ENCODE measurements around the gene ABCA12. TPM values are rescaled to one million over a fixed set of nuclear protein-coding genes. Genes with fewer than 3 reads are reported as not detected.

ABCA12 gene
- total RNA-seq, 2 donors from 2014 or later = not detected

- no peak overlapping the region for H3K27ac ChIP-seq
- TF ChIP-seq CTCF (IDR thresholded peaks at IDR 0.05) = no peak
- TF ChIP-seq POLR2A (IDR thresholded peaks at IDR 0.05) = no peak
- no peaks in the 10 kb centered on the region for H3K4me1 ChIP-seq
- no peaks in the 10 kb centered on the region for H3K27me3 ChIP-seq
- H3K9me3 ChIP-seq = no peaks in the 10 kb centered on the region
- no peaks in the 10 kb centered on the region for H3K36me3 ChIP-seq (replicated peaks in 1 of 2; ENCODE audit: insufficient read depth in 1 of 2, low read depth in 2 of 2)
- DNase-seq (no peak), ATAC-seq (no peak)
- 75 to 79% methylated on average over 5 of the region's 5 CpGs for WGBS, 2 donors
- no peak overlapping the region for H3K4me3 ChIP-seq
- intact Hi-C loops (cut with DNase I) = no loop called here
Measured at GRCh38 chr2:215084080-215084479, 54.3 kb downstream of the ABCA12 start.

- intact Hi-C loops (cut with DNase I) = no loop called here
Measured at GRCh38 chr2:215083146-215083545, 55.3 kb downstream of the ABCA12 start.

GRCh38 chr2:215082446-215082845 lies 56.0 kb downstream of the ABCA12 start:
- no peak for ATAC-seq
- TF ChIP-seq POLR2A (IDR thresholded peaks at IDR 0.05) (no peak), CTCF (IDR thresholded peaks at IDR 0.05) (no peak)
- H3K4me3 ChIP-seq = no peak overlapping the region
- intact Hi-C loops (cut with DNase I) = no loop called here
- DNase-seq = no peak
- no peaks in the 10 kb centered on the region for H3K9me3 ChIP-seq
- H3K36me3 ChIP-seq (replicated peaks in 1 of 2; ENCODE audit: insufficient read depth in 1 of 2, low read depth in 2 of 2) = no peaks in the 10 kb centered on the region
- no peaks in the 10 kb centered on the region for H3K4me1 ChIP-seq
- H3K27me3 ChIP-seq = no peaks in the 10 kb centered on the region
- no peak overlapping the region for H3K27ac ChIP-seq

More at GRCh38 chr2:215083146-215083545, 55.3 kb downstream of the ABCA12 start:
- no peak overlapping the region for H3K27ac ChIP-seq
- 68 to 71% methylated on average over 4 of the region's 4 CpGs for WGBS, 2 donors
- no peak overlapping the region for H3K4me3 ChIP-seq
- DNase-seq (no peak), ATAC-seq (no peak)
- no peaks in the 10 kb centered on the region for H3K36me3 ChIP-seq (replicated peaks in 1 of 2; ENCODE audit: insufficient read depth in 1 of 2, low read depth in 2 of 2)
- no peaks in the 10 kb centered on the region for H3K9me3 ChIP-seq
- no peak for TF ChIP-seq CTCF (IDR thresholded peaks at IDR 0.05)
- no peak for TF ChIP-seq POLR2A (IDR thresholded peaks at IDR 0.05)
- H3K4me1 ChIP-seq = no peaks in the 10 kb centered on the region
- no peaks in the 10 kb centered on the region for H3K27me3 ChIP-seq

- 67 to 76% methylated on average over 4 of the region's 4 CpGs for WGBS, 2 donors
- intact Hi-C loops (cut with DNase I) = no loop called here
- H3K4me1 ChIP-seq = no peaks in the 10 kb centered on the region
- H3K36me3 ChIP-seq (replicated peaks in 1 of 2; ENCODE audit: insufficient read depth in 1 of 2, low read depth in 2 of 2) = no peaks in the 10 kb centered on the region
- DNase-seq = no peak
- H3K27ac ChIP-seq = no peak overlapping the region
- H3K4me3 ChIP-seq = no peak overlapping the region
- TF ChIP-seq CTCF (IDR thresholded peaks at IDR 0.05) (no peak), POLR2A (IDR thresholded peaks at IDR 0.05) (no peak)
- no peaks in the 10 kb centered on the region for H3K9me3 ChIP-seq
- ATAC-seq = no peak
- no peaks in the 10 kb centered on the region for H3K27me3 ChIP-seq
Measured at GRCh38 chr2:215080545-215080944, 57.9 kb downstream of the ABCA12 start.

GRCh38 chr2:215071676-215072075 lies 66.8 kb downstream of the ABCA12 start:
- Histone ChIP-seq H3K4me1 (no peaks in the 10 kb centered on the region), H3K36me3 (replicated peaks in 1 of 2; ENCODE audit: insufficient read depth in 1 of 2, low read depth in 2 of 2) (no peaks in the 10 kb centered on the region), H3K27me3 (no peaks in the 10 kb centered on the region), H3K27ac (no peak overlapping the region), H3K4me3 (no peak overlapping the region), H3K9me3 (no peaks in the 10 kb centered on the region)
- DNase-seq (no peak), ATAC-seq (no peak)
- intact Hi-C loops (cut with DNase I) = no loop called here
- 64 to 71% methylated on average over 3 of the region's 3 CpGs for WGBS, 2 donors
- no peak for TF ChIP-seq CTCF (IDR thresholded peaks at IDR 0.05)
- no peak for TF ChIP-seq POLR2A (IDR thresholded peaks at IDR 0.05)

Data from body of pancreas (tissue), 4 donors.